HepG2 (cell line): ENCODE data around the gene CCDC85C. TPM values are rescaled to one million over a fixed set of nuclear protein-coding genes. Genes with fewer than 3 reads are reported as not detected.
A peak's percentile ranks its signal among the peaks of the same experiment; 100 is the strongest.

Experiments
- AGO2 ChIP-seq: fragments of 200-400 bp; formaldehyde crosslinking; optimal IDR thresholded peaks from 2 replicates; pipeline ENCODE3; 2017; ENCODE audit warnings: mild to moderate bottlenecking, low read depth, low read length, moderate library complexity
- DMAP1 ChIP-seq: IDR thresholded peaks from 2 replicates; pipeline ENCODE4 v1.6.1; 2016
- FLYWCH1 ChIP-seq: sonication (generic); formaldehyde crosslinking; IDR thresholded peaks from 2 replicates; pipeline ENCODE4 v1.8.1; 2023; ENCODE audit warnings: mild to moderate bottlenecking, missing genetic modification reagents
- HOXA7 ChIP-seq: sonication (generic); formaldehyde crosslinking; IDR thresholded peaks from 2 replicates; pipeline ENCODE4 v1.8.1; 2022; ENCODE audit warnings: mild to moderate bottlenecking, missing genetic modification reagents, moderate library complexity
- KIAA2018 ChIP-seq: sonication (generic); formaldehyde crosslinking; IDR thresholded peaks from 2 replicates; pipeline ENCODE4 v1.5.0; 2020; ENCODE audit warnings: mild to moderate bottlenecking, missing genetic modification reagents, borderline replicate concordance
- SMARCC2 ChIP-seq: fragments of 450-650 bp; IDR thresholded peaks from 2 replicates; pipeline ENCODE4 v1.6.1; 2017; ENCODE audit warnings: antibody characterized with exemption, mild to moderate bottlenecking
- SNAPC2 ChIP-seq: sonication (generic); formaldehyde crosslinking; IDR thresholded peaks from 2 replicates; pipeline ENCODE4 v1.8.1; 2022; ENCODE audit warnings: mild to moderate bottlenecking, missing genetic modification reagents
- ZFAT ChIP-seq: sonication (generic); formaldehyde crosslinking; conservative IDR thresholded peaks from 2 replicates; pipeline ENCODE4 v1.8.1; 2023; ENCODE audit warnings: missing genetic modification reagents, inconsistent platforms
- ZKSCAN1 ChIP-seq: fragments of 150-350 bp; IDR thresholded peaks from 2 replicates; pipeline ENCODE4 v1.6.1; 2014; ENCODE audit warnings: low read length
- ZNF224 ChIP-seq: sonication (generic); formaldehyde crosslinking; IDR thresholded peaks from 2 replicates; pipeline ENCODE4 v1.5.0; 2020; ENCODE audit warnings: mild to moderate bottlenecking, missing genetic modification reagents
- ZNF318 ChIP-seq: sonication (generic); formaldehyde crosslinking; IDR thresholded peaks from 2 replicates; pipeline ENCODE4 v1.4.0; 2020; ENCODE audit warnings: mild to moderate bottlenecking, missing genetic modification reagents
- ZNF510 ChIP-seq: sonication (generic); formaldehyde crosslinking; IDR thresholded peaks from 2 replicates; pipeline ENCODE4 v1.4.0; 2020; ENCODE audit warnings: low read depth, mild to moderate bottlenecking, missing genetic modification reagents
- ZNF773 ChIP-seq: sonication (generic); formaldehyde crosslinking; IDR thresholded peaks from 2 replicates; pipeline ENCODE4 v1.4.0; 2020; ENCODE audit warnings: missing genetic modification reagents, borderline replicate concordance
- polyA plus RNA-seq, 8 experiments: library from polyadenylated mRNA; depleted of rRNA in 3 of 8; stranded (reverse) in 7 of 8; unstranded in 1 of 8; fragments of >200 nt; fragmentation: Illumina TruSeq in 4 of 8; extraction: Trizol in 4 of 8; gene quantifications; 2 replicates each; pipeline versions ENCODE4 v1.2.1 to v1.2.3, GENCODE V29; 2011 to 2016; ENCODE audit warnings: low read depth in 4 of 8, missing spikeins in 1 of 8, mixed read lengths in 1 of 8; ENCODE audit not compliant: insufficient read depth in 1 of 8
- total RNA-seq, 5 experiments: library from RNA; depleted of rRNA; stranded (reverse); fragments of >200 nt; fragmentation: Illumina TruSeq; extraction: Trizol; gene quantifications; 2 replicates each; pipeline ENCODE4 v1.2.3, GENCODE V29; 2016; ENCODE audit warnings: low read depth in 1 of 5

CCDC85C gene
- total and polyA plus RNA-seq, 2 of the 13 experiments (the other 11 are each of a cell fraction or from before 2014, with no cell fraction given) = 18.8 to 43.8 TPM

DNA sequence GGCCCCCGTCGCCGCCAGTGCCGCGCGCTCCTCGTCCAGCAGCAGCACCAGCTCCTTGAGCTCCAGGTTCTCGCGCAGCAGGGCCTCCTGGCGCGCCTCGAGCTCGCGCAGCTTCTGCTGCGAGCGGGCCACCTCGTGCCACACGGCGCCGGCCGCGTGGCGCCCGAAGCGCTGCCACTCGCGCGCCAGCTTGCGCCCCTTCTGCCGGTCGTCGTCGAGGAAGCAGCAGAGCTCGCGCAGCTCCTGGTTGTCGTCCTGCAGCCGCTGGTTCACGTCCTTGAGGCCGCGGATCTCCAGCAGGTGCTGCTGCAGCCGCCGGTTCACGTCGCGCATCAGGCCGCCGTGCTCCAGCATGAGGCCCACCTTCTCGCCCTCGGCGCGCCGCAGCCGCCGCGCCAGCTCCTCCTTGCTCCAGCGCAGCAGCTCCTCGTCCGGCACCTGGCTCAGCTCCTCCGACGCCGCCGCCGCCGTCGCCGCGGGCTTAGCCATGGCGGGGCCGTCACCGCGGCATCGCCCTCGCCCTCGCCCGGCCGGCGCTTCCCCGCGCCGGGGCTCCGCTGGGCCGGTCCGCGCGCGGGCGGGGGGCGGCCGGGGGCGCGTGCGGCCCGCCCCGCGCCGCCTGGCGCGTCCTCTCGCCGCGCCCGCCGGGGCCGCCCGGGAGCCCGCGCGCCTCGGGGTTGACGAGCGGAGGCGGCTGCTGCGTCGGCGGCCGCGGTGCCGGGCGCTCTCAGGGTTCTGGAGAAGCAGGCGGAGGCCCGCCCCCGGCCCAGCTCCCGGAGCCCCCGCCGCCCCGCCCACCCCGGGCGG lies at the start of gene CCDC85C (continued):
- TF ChIP-seq HOXA7 (CRISPR knock-in tag) (no peak), ZNF318 (peak; percentile 99), KIAA2018 (CRISPR knock-in tag) (no peak), ZNF224 (no peak), ZNF510 (CRISPR knock-in tag) (0 out of 2 replicates have a peak, but pooled peaks have one; percentile 65), ZFAT (peak; percentile 88), ZNF773 (CRISPR knock-in tag) (peak; percentile 99), SMARCC2 (no peak), SNAPC2 (CRISPR knock-in tag) (peak; percentile 62; the same call in 1 of the 2 replicates), AGO2 (no peak), DMAP1 (peak; percentile 58; the same call in 1 of the 2 replicates), FLYWCH1 (peak; percentile 93; the same call in 1 of the 2 replicates), ZKSCAN1 (no peak)
